ENCODE measurements around the gene CHRDL1.

The CHRDL1 gene

GRCh38 chrX:110722135-110722534 is 73.5 kb downstream of the CHRDL1 start:
- TF ChIP-seq GATA2 (IDR thresholded peaks at IDR 0.05; ENCODE audit: low read depth, low read length) (no peak), GATA3 (IDR thresholded peaks at IDR 0.05; ENCODE audit: low read depth, low read length) (no peak)

- TF ChIP-seq GATA3 (IDR thresholded peaks at IDR 0.05; ENCODE audit: low read depth, low read length): no peak
- TF ChIP-seq GATA2 (IDR thresholded peaks at IDR 0.05; ENCODE audit: low read depth, low read length): no peak
Observed at GRCh38 chrX:110713666-110714065, 82.0 kb downstream of the CHRDL1 start.

- TF ChIP-seq GATA2 (IDR thresholded peaks at IDR 0.05; ENCODE audit: low read depth, low read length) (no peak), GATA3 (IDR thresholded peaks at IDR 0.05; ENCODE audit: low read depth, low read length) (no peak)
Observed at GRCh38 chrX:110706446-110706845, 89.2 kb downstream of the CHRDL1 start.

- TF ChIP-seq GATA2 (IDR thresholded peaks at IDR 0.05; ENCODE audit: low read depth, low read length): no peak
- no peak for TF ChIP-seq GATA3 (IDR thresholded peaks at IDR 0.05; ENCODE audit: low read depth, low read length)
Observed at GRCh38 chrX:110703641-110704040, 92.0 kb downstream of the CHRDL1 start.

- no peak for TF ChIP-seq GATA2 (IDR thresholded peaks at IDR 0.05; ENCODE audit: low read depth, low read length)
- no peak for TF ChIP-seq GATA3 (IDR thresholded peaks at IDR 0.05; ENCODE audit: low read depth, low read length)
Observed at GRCh38 chrX:110699109-110699508, 96.5 kb downstream of the CHRDL1 start.

GRCh38 chrX:110698696-110699095 is 96.9 kb downstream of the CHRDL1 start:
- TF ChIP-seq GATA2 (IDR thresholded peaks at IDR 0.05; ENCODE audit: low read depth, low read length): no peak
- no peak for TF ChIP-seq GATA3 (IDR thresholded peaks at IDR 0.05; ENCODE audit: low read depth, low read length)

- TF ChIP-seq GATA3 (IDR thresholded peaks at IDR 0.05; ENCODE audit: low read depth, low read length): no peak
- no peak for TF ChIP-seq GATA2 (IDR thresholded peaks at IDR 0.05; ENCODE audit: low read depth, low read length)
Observed at GRCh38 chrX:110692866-110693265, 102.8 kb downstream of the CHRDL1 start.

- TF ChIP-seq GATA2 (IDR thresholded peaks at IDR 0.05; ENCODE audit: low read depth, low read length): no peak
Observed at GRCh38 chrX:110691446-110691845, 104.2 kb downstream of the CHRDL1 start.

- no peak for TF ChIP-seq GATA3 (IDR thresholded peaks at IDR 0.05; ENCODE audit: low read depth, low read length)
- TF ChIP-seq GATA2 (IDR thresholded peaks at IDR 0.05; ENCODE audit: low read depth, low read length): no peak
Observed at GRCh38 chrX:110684653-110685052, 111.0 kb downstream of the CHRDL1 start.

GRCh38 chrX:110683925-110684324 is 111.7 kb downstream of the CHRDL1 start:
- TF ChIP-seq GATA2 (IDR thresholded peaks at IDR 0.05; ENCODE audit: low read depth, low read length): no peak
- TF ChIP-seq GATA3 (IDR thresholded peaks at IDR 0.05; ENCODE audit: low read depth, low read length): no peak

- no peak for TF ChIP-seq GATA2 (IDR thresholded peaks at IDR 0.05; ENCODE audit: low read depth, low read length)
- no peak for TF ChIP-seq GATA3 (IDR thresholded peaks at IDR 0.05; ENCODE audit: low read depth, low read length)
Observed at GRCh38 chrX:110678591-110678990, 117.0 kb downstream of the CHRDL1 start.

GRCh38 chrX:110675886-110676285 is 119.7 kb downstream of the CHRDL1 start:
- TF ChIP-seq GATA2 (IDR thresholded peaks at IDR 0.05; ENCODE audit: low read depth, low read length) (no peak), GATA3 (IDR thresholded peaks at IDR 0.05; ENCODE audit: low read depth, low read length) (no peak)

- no peak for TF ChIP-seq GATA3 (IDR thresholded peaks at IDR 0.05; ENCODE audit: low read depth, low read length)
- no peak for TF ChIP-seq GATA2 (IDR thresholded peaks at IDR 0.05; ENCODE audit: low read depth, low read length)
Observed at GRCh38 chrX:110671068-110671803, 124.4 kb downstream of the CHRDL1 start.

GRCh38 chrX:110669572-110669971 is 126.0 kb downstream of the CHRDL1 start:
- TF ChIP-seq GATA2 (IDR thresholded peaks at IDR 0.05; ENCODE audit: low read depth, low read length) (no peak), GATA3 (IDR thresholded peaks at IDR 0.05; ENCODE audit: low read depth, low read length) (no peak)

GRCh38 chrX:110667706-110668105 is 127.9 kb downstream of the CHRDL1 start:
- TF ChIP-seq GATA2 (IDR thresholded peaks at IDR 0.05; ENCODE audit: low read depth, low read length): no peak
- no peak for TF ChIP-seq GATA3 (IDR thresholded peaks at IDR 0.05; ENCODE audit: low read depth, low read length)
